Measurements from ENCODE around the gene RFX1.

- TF ChIP-seq POLR2AphosphoS5 (IDR thresholded peaks at IDR 0.05; ENCODE audit: borderline replicate concordance, low read depth, low read length) (no peak), EZH2 (IDR thresholded peaks at IDR 0.05) (no peak), FOXP2 (optimal IDR thresholded peaks at IDR 0.05; ENCODE audit: control extremely low read depth, extremely low read length, insufficient read depth) (no peak)
These were observed 59.7 kb downstream of the RFX1 start for GRCh38 chr19:13946414-13946813.
